Muscle of back (tissue), 11 donors: ENCODE results near the gene GRM8. TPM values are rescaled to one million over a fixed set of nuclear protein-coding genes. Genes with fewer than 3 reads are reported as not detected.

Experiments
- DNase-seq, 3 donors: peaks; one replicate each; pipeline versions ENCODE4 v3.0.0 to v3.0.0-alpha.2; 2013
- polyA plus RNA-seq, 10 donors: library from polyadenylated mRNA; unstranded; fragments of 120-200 nt; gene quantifications; one replicate each; pipeline ENCODE4 v1.2.1, GENCODE V29; 2013; ENCODE audit not compliant: insufficient read length in 10 of 10

Gene GRM8
- polyA plus RNA-seq, 10 donors: 0.11 to 0.57 (median 0.30) TPM; not detected in 5

GRCh38 chr7:127034186-127034806, 218.4 kb downstream of the GRM8 start:
- DNase-seq: no peak

GRCh38 chr7:127029823-127030222, 222.9 kb downstream of the GRM8 start:
- no peak for DNase-seq

- DNase-seq: no peak
Measured at GRCh38 chr7:127021857-127022256, 230.9 kb downstream of the GRM8 start.

GRCh38 chr7:127021019-127021738, 231.6 kb downstream of the GRM8 start:
- DNase-seq: peak in 1 of 3 donors; percentile 2

GRCh38 chr7:127018889-127019288, 233.9 kb downstream of the GRM8 start:
- DNase-seq: no peak

GRCh38 chr7:127017196-127017595, 235.5 kb downstream of the GRM8 start:
- DNase-seq: no peak

- DNase-seq: no peak
Measured at GRCh38 chr7:127000725-127001124, 252.0 kb downstream of the GRM8 start.

- DNase-seq: no peak
Measured at GRCh38 chr7:126996659-126997058, 256.1 kb downstream of the GRM8 start.

- DNase-seq: no peak
Measured at GRCh38 chr7:126993626-126994213, 259.0 kb downstream of the GRM8 start.

GRCh38 chr7:126988022-126988421, 264.7 kb downstream of the GRM8 start:
- DNase-seq: no peak

- DNase-seq: no peak
Measured at GRCh38 chr7:126979722-126980121, 273.0 kb downstream of the GRM8 start.

- DNase-seq: no peak
Measured at GRCh38 chr7:126978865-126979264, 273.9 kb downstream of the GRM8 start.

- DNase-seq: no peak
Measured at GRCh38 chr7:126973066-126973465, 279.7 kb downstream of the GRM8 start.

GRCh38 chr7:126972571-126972970, 280.2 kb downstream of the GRM8 start:
- no peak for DNase-seq

GRCh38 chr7:126959649-126960048, 293.1 kb downstream of the GRM8 start:
- DNase-seq: no peak

- DNase-seq: no peak
Measured at GRCh38 chr7:126958367-126958766, 294.4 kb downstream of the GRM8 start.

- DNase-seq: no peak
Measured at GRCh38 chr7:126957443-126957842, 295.3 kb downstream of the GRM8 start.

- DNase-seq: no peak
Measured at GRCh38 chr7:126953461-126953860, 299.3 kb downstream of the GRM8 start.

- DNase-seq: no peak
Measured at GRCh38 chr7:126948664-126949063, 304.1 kb downstream of the GRM8 start.

- no peak for DNase-seq
Measured at GRCh38 chr7:126940723-126941307, 311.9 kb downstream of the GRM8 start.

GRCh38 chr7:126937171-126937570, 315.6 kb downstream of the GRM8 start:
- DNase-seq: no peak

GRCh38 chr7:126931581-126931980, 321.2 kb downstream of the GRM8 start:
- DNase-seq: no peak

GRCh38 chr7:126930166-126930565, 322.6 kb downstream of the GRM8 start:
- DNase-seq: no peak
